ENCODE results near the gene CEL.
"Not testable (repeated sequence)": the region's sequence is repeated elsewhere in the genome, so short reads cannot be mapped to it uniquely, and the experiment has no call there.

CEL gene

GRCh38 chr9:133064241-133065069 is 2.7 kb downstream of the CEL start:
- no peak for DNase-seq (ENCODE audit: low read depth in 2 of 2)

DNA sequence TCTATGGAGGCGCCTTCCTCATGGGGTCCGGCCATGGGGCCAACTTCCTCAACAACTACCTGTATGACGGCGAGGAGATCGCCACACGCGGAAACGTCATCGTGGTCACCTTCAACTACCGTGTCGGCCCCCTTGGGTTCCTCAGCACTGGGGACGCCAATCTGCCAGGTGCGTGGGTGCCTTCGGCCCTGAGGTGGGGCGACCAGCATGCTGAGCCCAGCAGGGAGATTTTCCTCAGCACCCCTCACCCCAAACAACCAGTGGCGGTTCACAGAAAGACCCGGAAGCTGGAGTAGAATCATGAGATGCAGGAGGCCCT is 3.2 kb downstream of the CEL start:
- no peak for DNase-seq (ENCODE audit: low read depth in 2 of 2)

- no peak for DNase-seq (ENCODE audit: low read depth in 2 of 2)
Observed at GRCh38 chr9:133066181-133066983, 4.6 kb downstream of the CEL start.

- no peak for DNase-seq (ENCODE audit: low read depth in 2 of 2)
Observed at GRCh38 chr9:133067006-133067405, 5.2 kb downstream of the CEL start.

DNA sequence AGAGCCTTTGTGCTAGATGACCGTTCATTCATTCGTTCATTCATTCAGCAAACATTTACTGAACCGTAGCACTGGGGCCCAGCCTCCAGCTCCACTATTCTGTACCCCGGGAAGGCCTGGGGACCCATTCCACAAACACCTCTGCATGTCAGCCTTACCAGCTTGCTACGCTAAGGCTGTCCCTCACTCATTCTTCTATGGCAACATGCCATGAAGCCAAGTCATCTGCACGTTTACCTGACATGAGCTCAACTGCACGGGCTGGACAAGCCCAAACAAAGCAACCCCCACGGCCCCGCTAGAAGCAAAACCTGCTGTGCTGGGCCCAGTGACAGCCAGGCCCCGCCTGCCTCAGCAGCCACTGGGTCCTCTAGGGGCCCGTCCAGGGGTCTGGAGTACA is 6.0 kb downstream of the CEL start:
- no peak for DNase-seq (ENCODE audit: low read depth in 2 of 2)

- not testable (repeated sequence) for DNase-seq (ENCODE audit: low read depth in 2 of 2)
Observed at GRCh38 chr9:133068431-133068830, 6.7 kb downstream of the CEL start.

- DNase-seq (ENCODE audit: low read depth in 2 of 2): not testable (repeated sequence)
Observed at GRCh38 chr9:133070500-133070961, 8.8 kb downstream of the CEL start.

- not testable (repeated sequence) for DNase-seq (ENCODE audit: low read depth in 2 of 2)
Observed at GRCh38 chr9:133070985-133071384, 9.2 kb downstream of the CEL start.

GRCh38 chr9:133071484-133072150 is 9.8 kb downstream of the CEL start:
- no peak for DNase-seq (ENCODE audit: low read depth in 2 of 2)

DNA sequence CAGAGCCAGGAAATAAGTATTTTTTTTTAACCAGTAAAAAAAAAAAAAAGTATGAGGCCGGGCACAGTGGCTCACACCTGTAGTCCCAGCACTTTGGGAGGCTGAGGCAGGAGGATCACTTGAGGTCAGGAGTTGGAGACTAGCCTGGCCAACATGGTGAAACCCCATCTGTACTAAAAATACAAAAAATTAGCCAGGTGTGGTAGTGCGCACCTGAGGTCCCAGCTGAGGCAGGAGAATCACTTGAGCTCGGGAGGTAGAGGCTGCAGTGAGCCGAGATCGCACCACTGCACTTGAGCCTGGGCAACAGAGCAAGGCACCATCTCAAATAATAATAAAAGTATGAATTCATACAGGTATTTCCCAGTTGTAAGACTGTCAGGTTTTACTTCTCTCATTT is 10.4 kb downstream of the CEL start:
- not testable (repeated sequence) for DNase-seq (ENCODE audit: low read depth in 2 of 2)

DNA sequence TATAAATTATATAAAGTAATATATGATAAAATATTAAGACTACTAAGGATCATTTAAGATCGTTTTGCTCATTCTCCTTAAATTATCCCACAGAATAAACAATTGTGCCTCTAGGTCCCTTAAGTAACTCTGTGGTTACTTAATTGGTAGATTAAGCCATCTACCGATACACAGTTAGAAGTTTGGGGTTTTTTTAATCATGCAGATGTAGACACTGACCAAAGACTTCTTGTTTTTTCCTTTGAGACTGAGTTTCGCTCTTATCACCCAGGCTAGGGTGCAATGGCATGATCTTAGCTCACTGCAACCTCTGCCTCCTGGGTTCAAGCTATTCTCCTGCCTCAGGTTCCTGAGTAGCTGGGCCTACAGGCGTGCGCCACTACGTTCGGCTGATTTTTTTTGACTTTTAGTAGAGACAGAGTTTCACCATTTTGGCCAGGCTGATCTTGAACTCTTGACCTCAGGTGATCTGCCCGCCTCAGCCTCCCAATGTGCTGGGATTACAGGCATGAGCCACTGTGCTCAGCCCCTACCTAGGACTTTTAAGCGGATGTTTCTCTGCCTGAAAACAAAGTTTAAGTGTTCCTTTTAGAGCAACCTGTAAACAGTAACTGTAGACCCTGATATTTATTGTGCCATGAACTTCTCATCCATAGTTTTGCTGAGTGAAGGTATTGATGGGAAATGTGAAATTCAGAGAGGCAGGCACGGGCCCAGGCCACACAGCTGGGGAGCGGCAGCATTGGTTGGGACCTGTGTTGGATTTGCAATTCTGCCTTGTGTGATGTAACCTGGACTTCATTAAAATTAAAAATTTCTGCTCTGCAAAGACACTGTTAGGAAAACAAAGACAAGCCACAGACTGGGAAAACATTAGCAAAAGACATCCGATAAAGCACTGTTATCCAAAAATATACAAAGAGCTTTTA is 11.6 kb downstream of the CEL start:
- no peak for DNase-seq (ENCODE audit: low read depth in 2 of 2)

GRCh38 chr9:133074111-133074651 is 12.4 kb downstream of the CEL start:
- no peak for DNase-seq (ENCODE audit: low read depth in 2 of 2)

DNA sequence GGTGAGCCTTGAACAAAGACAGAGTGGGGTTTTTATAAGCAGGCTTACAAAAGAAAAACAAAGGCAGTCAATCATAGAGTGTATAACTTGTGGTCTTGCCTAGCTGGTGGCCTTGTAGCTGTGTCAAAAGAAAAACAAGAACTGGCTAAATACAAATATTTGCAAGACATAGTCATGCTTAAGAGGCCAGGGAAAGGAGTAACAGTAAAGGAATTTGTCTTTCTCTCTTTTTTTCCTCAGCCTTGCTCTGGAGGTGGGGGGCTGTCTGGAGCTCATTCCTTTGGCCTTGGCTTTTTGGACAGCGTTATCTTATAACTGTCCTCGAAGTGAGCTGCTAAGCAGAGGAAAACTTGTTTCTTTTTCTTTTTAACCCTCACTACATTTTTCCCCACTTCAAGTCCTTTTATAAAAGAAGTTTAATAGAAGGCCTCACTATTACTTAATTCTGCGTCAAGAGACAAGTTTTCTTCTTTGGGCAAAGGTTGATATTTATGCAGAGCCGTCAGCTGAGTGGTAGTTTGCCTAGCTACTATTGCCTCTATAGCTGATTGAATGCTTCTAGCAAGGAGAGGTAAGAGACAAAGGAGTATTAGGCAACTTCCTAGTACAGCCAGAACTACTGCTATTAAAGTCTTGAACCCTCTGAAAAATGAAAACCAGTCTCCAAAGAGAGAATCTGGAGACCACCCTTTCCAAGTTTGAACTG is 14.3 kb downstream of the CEL start:
- no peak for DNase-seq (ENCODE audit: low read depth in 2 of 2)

GRCh38 chr9:133076691-133077090 is 14.9 kb downstream of the CEL start:
- no peak for DNase-seq (ENCODE audit: low read depth in 2 of 2)

DNA sequence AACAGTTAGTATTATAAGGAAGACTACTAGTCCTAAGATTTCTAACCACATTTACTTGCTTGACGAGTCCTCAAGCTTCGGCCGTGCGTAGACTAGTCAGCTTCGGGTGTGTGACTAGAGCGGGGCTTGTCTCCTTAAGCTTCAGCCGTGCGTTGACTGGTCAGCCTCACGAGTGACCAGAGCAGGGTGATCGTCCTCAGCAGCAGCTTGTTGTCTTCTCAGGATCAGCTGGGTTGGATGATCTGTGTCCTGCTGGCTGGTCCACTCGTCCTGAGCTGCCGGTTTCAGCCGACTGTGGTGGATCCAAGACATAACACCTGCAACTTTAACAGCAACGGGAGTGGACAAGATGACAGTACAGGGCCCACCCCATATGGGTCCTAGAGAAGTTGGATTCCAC is 16.7 kb downstream of the CEL start:
- DNase-seq (ENCODE audit: low read depth in 2 of 2): no peak

DNA sequence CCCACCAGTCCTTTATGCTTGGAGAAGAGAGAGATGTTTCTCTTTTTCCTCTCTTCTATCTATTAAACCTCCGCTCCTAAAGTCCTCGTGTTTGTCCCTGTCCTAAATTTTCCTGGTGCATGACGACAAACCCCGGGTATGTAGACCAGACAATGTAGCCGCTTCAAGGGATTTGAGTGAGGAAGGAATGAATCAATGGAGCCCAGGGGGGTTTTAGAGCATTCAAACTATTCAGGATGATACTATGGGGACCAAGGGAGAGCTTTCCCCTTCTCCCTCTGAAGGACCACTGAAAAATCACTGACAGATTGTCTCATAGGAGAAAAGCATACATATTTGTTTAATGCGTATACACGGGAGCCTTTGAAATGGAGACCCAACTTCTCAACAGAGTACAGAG is 18.4 kb downstream of the CEL start:
- DNase-seq (ENCODE audit: low read depth in 2 of 2): no peak

- not testable (repeated sequence) for DNase-seq (ENCODE audit: low read depth in 2 of 2)
Observed at GRCh38 chr9:133080786-133081779, 19.3 kb downstream of the CEL start.

DNA sequence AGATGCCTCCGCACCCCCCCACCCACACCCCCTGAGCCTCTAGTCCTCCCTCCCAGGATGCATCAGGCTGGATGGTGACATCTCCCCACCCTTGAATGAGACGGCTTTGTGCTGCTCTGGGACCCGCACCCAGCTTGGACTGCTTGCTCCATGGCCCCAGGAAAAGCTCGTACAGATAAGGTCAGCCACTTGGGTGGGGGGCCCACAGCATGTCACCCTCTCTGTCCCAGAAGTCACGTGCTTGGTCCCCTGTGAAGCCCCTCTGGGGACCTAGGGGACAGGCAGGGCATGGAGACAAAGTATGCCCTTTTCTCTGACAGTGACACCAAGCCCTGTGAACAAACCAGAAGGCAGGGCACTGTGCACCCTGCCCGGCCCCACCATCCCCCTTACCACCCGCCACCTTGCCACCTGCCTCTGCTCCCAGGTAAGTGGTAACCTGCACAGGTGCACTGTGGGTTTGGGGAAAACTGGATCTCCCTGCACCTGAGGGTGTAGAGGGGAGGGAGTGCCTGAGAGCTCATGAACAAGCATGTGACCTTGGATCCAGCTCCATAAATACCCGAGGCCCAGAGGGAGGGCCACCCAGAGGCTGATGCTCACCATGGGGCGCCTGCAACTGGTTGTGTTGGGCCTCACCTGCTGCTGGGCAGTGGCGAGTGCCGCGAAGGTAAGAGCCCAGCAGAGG is 20.3 kb downstream of the CEL start:
- not testable (repeated sequence) for DNase-seq (ENCODE audit: low read depth in 2 of 2)

GRCh38 chr9:133083688-133084087 is 21.9 kb downstream of the CEL start:
- not testable (repeated sequence) for DNase-seq (ENCODE audit: low read depth in 2 of 2)
